HepG2 (cell line): ENCODE data around the gene ACTR1A. TPM values are rescaled to one million over a fixed set of nuclear protein-coding genes. Genes with fewer than 3 reads are reported as not detected.

ENCODE experiments used
- ARID2 ChIP-seq: sonication (generic); formaldehyde crosslinking; IDR thresholded peaks from 2 replicates; pipeline ENCODE4 v1.8.1; 2022; ENCODE audit warnings: mild to moderate bottlenecking, missing genetic modification reagents, borderline replicate concordance
- ELF1 ChIP-seq: sonication (generic); formaldehyde crosslinking; IDR thresholded peaks from 2 replicates; pipeline ENCODE4 v1.4.0; 2020; ENCODE audit warnings: missing genetic modification reagents
- HDAC6 ChIP-seq: fragments of 200-600 bp; sonication (generic); IDR thresholded peaks from 2 replicates; pipeline ENCODE4 v1.7.0; 2017; ENCODE audit warnings: mild to moderate bottlenecking, antibody characterized with exemption, low read length, low read depth
- NCOA1 ChIP-seq: sonication (generic); formaldehyde crosslinking; IDR thresholded peaks from 2 replicates; pipeline ENCODE4 v1.9.0; 2021; ENCODE audit warnings: missing genetic modification reagents
- NR1H2 ChIP-seq: sonication (generic); formaldehyde crosslinking; IDR thresholded peaks from 2 replicates; pipeline ENCODE4 v1.8.1; 2022; ENCODE audit warnings: low read depth, missing genetic modification reagents, borderline replicate concordance
- POLR2AphosphoS5 ChIP-seq: IDR thresholded peaks from 2 replicates; pipeline ENCODE4 v1.6.1; 2012; ENCODE audit warnings: low read depth, low read length
- RFX1 ChIP-seq: fragments of 450-650 bp; IDR thresholded peaks from 2 replicates; pipeline ENCODE4 v1.6.1; 2017
- SP4 ChIP-seq: sonication (generic); formaldehyde crosslinking; IDR thresholded peaks from 2 replicates; pipeline ENCODE4 v1.8.1; 2023; ENCODE audit warnings: mild to moderate bottlenecking, missing genetic modification reagents
- TAF1 ChIP-seq: sonication (generic); formaldehyde crosslinking; IDR thresholded peaks from 2 replicates; pipeline ENCODE4 v1.4.0; 2020; ENCODE audit warnings: missing genetic modification reagents
- YEATS2 ChIP-seq: sonication (generic); formaldehyde crosslinking; IDR thresholded peaks from 2 replicates; pipeline ENCODE4 v1.4.0; 2020; ENCODE audit warnings: missing genetic modification reagents, borderline replicate concordance
- ZBTB21 ChIP-seq: sonication (generic); formaldehyde crosslinking; IDR thresholded peaks from 2 replicates; pipeline ENCODE4 v1.4.0; 2020; ENCODE audit warnings: missing genetic modification reagents
- ZNF142 ChIP-seq: sonication (generic); formaldehyde crosslinking; IDR thresholded peaks from 2 replicates; pipeline ENCODE4 v1.4.0; 2020; ENCODE audit warnings: missing genetic modification reagents
- ZNF234 ChIP-seq: sonication (generic); formaldehyde crosslinking; conservative IDR thresholded peaks from 2 replicates; pipeline ENCODE4 v1.5.1; 2020; ENCODE audit warnings: mild to moderate bottlenecking, missing genetic modification reagents
- ZNF24 ChIP-seq: fragments of 450-650 bp; IDR thresholded peaks from 2 replicates; pipeline ENCODE4 v1.6.1; 2017; ENCODE audit warnings: antibody characterized with exemption, mild to moderate bottlenecking
- ZNF382 ChIP-seq: sonication (generic); formaldehyde crosslinking; IDR thresholded peaks from 2 replicates; pipeline ENCODE4 v1.5.0; 2020; ENCODE audit warnings: missing genetic modification reagents, mild to moderate bottlenecking, borderline replicate concordance
- ZNF501 ChIP-seq: sonication (generic); formaldehyde crosslinking; IDR thresholded peaks from 2 replicates; pipeline ENCODE4 v1.5.1; 2020; ENCODE audit warnings: mild to moderate bottlenecking, moderate library complexity, missing genetic modification reagents
- ZNF780A ChIP-seq: sonication (generic); formaldehyde crosslinking; IDR thresholded peaks from 2 replicates; pipeline ENCODE4 v1.8.0; 2022; ENCODE audit warnings: mild to moderate bottlenecking, missing genetic modification reagents, moderate library complexity
- polyA plus RNA-seq, 8 experiments: library from polyadenylated mRNA; depleted of rRNA in 3 of 8; stranded (reverse) in 7 of 8; unstranded in 1 of 8; fragments of >200 nt; fragmentation: Illumina TruSeq in 4 of 8; extraction: Trizol in 4 of 8; gene quantifications; 2 replicates each; pipeline versions ENCODE4 v1.2.1 to v1.2.3, GENCODE V29; 2011 to 2016; ENCODE audit warnings: low read depth in 4 of 8, missing spikeins in 1 of 8, mixed read lengths in 1 of 8; ENCODE audit not compliant: insufficient read depth in 1 of 8
- total RNA-seq, 5 experiments: library from RNA; depleted of rRNA; stranded (reverse); fragments of >200 nt; fragmentation: Illumina TruSeq; extraction: Trizol; gene quantifications; 2 replicates each; pipeline ENCODE4 v1.2.3, GENCODE V29; 2016; ENCODE audit warnings: low read depth in 1 of 5
- TF ChIP-seq, protein P1 (sequence below): IDR thresholded peaks from 2 replicates; pipeline ENCODE4 v1.6.1; 2016
- TF ChIP-seq, protein P2 (sequence below): sonication (generic); formaldehyde crosslinking; IDR thresholded peaks from 2 replicates; pipeline ENCODE4 v1.8.0; 2022; ENCODE audit warnings: mild to moderate bottlenecking, missing genetic modification reagents
- TF ChIP-seq, protein P3 (sequence below): sonication (generic); formaldehyde crosslinking; IDR thresholded peaks from 2 replicates; pipeline ENCODE4 v1.5.0; 2020; ENCODE audit warnings: missing genetic modification reagents

The ACTR1A gene
- total and polyA plus RNA-seq, 2 of the 13 experiments (the other 11 are each of a cell fraction or from before 2014, with no cell fraction given) = 59.6 to 62.8 TPM

DNA sequence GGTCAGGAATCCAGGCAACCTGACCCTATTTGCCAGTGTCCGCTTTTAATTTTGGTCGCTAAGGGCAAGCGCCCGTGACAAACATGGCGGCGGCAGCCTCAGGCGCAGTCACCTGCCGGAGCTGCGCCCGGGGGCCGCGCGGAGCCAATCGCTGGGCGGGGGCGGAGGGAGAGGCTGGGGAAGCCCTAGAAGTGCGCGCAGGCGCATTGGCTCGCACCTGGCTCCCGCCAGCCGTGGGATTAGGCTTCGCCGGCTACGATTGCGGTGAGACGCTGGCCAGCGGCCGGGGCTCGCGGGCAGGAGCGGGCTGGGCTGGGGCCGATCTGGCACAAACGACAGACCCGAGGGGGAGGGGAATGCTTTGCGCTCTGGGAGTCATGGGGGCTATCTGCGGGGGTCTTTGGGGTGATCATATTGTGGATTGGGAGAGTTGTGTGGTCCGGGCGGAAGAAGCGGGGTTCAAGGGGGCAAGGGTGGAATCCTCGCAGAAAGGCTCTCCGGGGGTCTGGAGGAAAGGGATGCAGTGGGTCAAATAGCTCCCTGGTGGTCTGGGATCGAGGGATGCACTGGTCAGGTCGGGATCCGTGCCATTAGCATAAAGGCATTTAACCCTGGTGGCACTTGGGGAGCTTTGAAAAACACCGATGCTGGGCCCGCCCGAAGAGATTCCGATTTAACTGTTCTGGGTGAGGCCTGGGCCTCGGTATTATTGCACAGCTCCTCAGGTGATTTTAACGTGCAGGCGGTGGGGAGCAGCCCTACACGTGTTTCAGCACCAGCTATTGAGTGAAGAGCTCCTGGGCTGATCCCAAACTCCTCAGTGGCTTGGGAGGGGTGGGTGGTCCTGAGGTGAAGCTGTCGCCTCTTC is 41.1 kb downstream of the ACTR1A start (continued):
- 0 out of 2 replicates have a peak, but pooled peaks have one; percentile 17 for TF ChIP-seq ZNF142 (CRISPR knock-in tag)
- peak; percentile 59 for TF ChIP-seq POLR2AphosphoS5
- TF ChIP-seq ZNF24 = no peak
- TF ChIP-seq, protein P1, sequence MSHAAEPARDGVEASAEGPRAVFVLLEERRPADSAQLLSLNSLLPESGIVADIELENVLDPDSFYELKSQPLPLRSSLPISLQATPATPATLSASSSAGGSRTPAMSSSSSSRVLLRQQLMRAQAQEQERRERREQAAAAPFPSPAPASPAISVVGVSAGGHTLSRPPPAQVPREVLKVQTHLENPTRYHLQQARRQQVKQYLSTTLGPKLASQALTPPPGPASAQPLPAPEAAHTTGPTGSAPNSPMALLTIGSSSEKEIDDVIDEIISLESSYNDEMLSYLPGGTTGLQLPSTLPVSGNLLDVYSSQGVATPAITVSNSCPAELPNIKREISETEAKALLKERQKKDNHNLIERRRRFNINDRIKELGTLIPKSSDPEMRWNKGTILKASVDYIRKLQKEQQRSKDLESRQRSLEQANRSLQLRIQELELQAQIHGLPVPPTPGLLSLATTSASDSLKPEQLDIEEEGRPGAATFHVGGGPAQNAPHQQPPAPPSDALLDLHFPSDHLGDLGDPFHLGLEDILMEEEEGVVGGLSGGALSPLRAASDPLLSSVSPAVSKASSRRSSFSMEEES (CRISPR knock-in tag) = peak; percentile 72; the same call in 1 of the 2 replicates
- TF ChIP-seq ZNF780A (CRISPR knock-in tag) = no peak
- TF ChIP-seq SP4 (CRISPR knock-in tag) = peak; percentile 47; the same call in 1 of the 2 replicates
- TF ChIP-seq ZNF501 = peak; percentile 85
- peak; percentile 63; the same call in 1 of the 2 replicates for TF ChIP-seq TAF1 (CRISPR knock-in tag)
- TF ChIP-seq ZNF382 (CRISPR knock-in tag) = no peak
- TF ChIP-seq ZNF234 (CRISPR knock-in tag) = no peak
- TF ChIP-seq ARID2 (CRISPR knock-in tag) = 0 out of 2 replicates have a peak, but pooled peaks have one; percentile 70
- no peak for TF ChIP-seq RFX1
- TF ChIP-seq ELF1 = peak; percentile 48
- TF ChIP-seq, protein P2, sequence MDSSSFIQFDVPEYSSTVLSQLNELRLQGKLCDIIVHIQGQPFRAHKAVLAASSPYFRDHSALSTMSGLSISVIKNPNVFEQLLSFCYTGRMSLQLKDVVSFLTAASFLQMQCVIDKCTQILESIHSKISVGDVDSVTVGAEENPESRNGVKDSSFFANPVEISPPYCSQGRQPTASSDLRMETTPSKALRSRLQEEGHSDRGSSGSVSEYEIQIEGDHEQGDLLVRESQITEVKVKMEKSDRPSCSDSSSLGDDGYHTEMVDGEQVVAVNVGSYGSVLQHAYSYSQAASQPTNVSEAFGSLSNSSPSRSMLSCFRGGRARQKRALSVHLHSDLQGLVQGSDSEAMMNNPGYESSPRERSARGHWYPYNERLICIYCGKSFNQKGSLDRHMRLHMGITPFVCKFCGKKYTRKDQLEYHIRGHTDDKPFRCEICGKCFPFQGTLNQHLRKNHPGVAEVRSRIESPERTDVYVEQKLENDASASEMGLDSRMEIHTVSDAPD = 0 out of 2 replicates have a peak, but pooled peaks have one; percentile 36
- no peak for TF ChIP-seq HDAC6
- TF ChIP-seq, protein P3, sequence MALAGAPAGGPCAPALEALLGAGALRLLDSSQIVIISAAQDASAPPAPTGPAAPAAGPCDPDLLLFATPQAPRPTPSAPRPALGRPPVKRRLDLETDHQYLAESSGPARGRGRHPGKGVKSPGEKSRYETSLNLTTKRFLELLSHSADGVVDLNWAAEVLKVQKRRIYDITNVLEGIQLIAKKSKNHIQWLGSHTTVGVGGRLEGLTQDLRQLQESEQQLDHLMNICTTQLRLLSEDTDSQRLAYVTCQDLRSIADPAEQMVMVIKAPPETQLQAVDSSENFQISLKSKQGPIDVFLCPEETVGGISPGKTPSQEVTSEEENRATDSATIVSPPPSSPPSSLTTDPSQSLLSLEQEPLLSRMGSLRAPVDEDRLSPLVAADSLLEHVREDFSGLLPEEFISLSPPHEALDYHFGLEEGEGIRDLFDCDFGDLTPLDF = peak; percentile 65; the same call in 1 of the 2 replicates
- no peak for TF ChIP-seq ZBTB21 (CRISPR knock-in tag)
- no peak for TF ChIP-seq NR1H2 (CRISPR knock-in tag)
- no peak for TF ChIP-seq NCOA1 (CRISPR knock-in tag)
- peak; percentile 72; the same call in 1 of the 2 replicates for TF ChIP-seq YEATS2 (CRISPR knock-in tag)
